CD4-positive, alpha-beta T cell treated with Interleukin-4 for 4 hours (primary cell): ENCODE data around the gene KRT81.

Experiments
- DNase-seq: peaks from one replicate; pipeline ENCODE4 v3.0.0-alpha.2; 2020

The KRT81 gene

GRCh38 chr12:52291267-52291935 is at the start of gene KRT81:
TSS of gene KRT81 (minus strand) at chr12:52291534. CDS start at chr12:52291465, 69 bp downstream.
- no peak for DNase-seq

DNA sequence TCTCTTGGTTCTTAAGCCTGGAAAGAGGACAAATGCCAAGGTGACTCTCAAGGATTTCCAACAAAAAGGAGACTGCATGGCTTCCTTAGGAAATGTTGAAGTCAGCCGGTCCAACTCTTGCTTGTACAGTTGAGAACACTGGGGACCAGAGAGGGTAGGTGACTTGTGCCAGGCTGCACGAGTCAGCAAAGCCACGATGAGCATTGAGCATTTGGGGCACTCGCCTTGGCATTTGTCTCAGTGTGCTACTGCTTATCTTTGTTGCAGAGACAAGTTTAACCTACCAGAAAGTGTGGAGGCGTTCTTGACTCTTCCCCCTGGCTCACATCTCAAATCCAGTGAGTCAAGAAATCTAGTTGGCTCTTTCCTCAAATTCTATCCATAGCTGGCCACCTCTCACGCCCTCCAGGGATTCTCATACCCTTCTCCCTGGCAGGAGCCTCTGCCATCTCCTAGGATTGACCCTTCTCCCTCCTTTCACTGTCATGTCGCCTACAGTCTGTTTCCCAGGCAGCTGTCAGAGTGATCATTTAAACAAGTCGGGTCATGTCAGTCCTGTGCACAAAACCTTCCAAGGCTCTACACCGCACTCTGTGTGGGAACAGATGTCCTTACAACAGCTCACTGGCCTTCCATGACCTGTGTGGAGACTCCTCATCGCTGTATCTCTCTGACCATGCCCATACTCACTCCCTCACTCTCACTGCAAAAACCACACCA is 47.1 kb upstream of the KRT81 start:
- no peak for DNase-seq

DNA sequence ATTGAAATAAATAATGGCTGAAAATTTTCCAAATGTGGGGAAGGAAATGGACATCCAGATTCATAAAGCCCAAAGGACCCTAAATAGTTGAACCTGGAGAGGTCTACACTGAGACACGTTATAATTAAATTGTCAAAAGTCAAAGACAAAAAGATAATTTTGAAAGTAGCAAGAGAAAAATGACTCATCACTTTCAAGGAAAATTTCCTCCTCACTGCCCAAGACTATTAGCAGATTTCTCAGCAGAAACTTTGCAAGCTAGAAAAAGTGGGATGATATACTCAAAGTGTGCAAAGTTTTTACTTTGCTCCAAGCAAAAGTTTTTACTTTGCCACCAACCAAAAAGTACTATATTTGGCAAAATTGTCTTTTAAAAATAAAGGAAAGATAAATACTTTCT is 45.7 kb upstream of the KRT81 start:
- no peak for DNase-seq

- DNase-seq, result no peak
Observed at GRCh38 chr12:52336641-52337040, 45.3 kb upstream of the KRT81 start.

GRCh38 chr12:52335598-52336262 is 44.4 kb upstream of the KRT81 start:
- no peak for DNase-seq

DNA sequence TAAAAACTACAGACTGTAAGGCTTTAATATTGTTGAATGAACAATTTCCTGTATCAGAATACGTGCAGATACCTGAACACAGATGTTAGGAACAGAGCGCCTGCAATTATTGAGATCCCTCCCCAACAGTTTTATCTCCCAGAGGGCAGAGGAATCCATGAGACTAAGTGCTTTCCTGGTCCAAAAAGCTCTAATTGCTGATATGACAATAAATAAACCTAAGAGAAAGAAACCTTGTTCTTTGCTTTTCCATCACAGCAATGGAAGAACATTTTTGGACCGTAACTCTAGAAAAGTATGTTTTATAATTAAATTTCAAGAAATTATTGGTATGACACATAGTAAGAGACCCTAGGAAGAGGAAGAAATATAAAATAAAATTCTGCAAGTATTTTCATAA is 42.9 kb upstream of the KRT81 start:
- DNase-seq, result no peak

DNA sequence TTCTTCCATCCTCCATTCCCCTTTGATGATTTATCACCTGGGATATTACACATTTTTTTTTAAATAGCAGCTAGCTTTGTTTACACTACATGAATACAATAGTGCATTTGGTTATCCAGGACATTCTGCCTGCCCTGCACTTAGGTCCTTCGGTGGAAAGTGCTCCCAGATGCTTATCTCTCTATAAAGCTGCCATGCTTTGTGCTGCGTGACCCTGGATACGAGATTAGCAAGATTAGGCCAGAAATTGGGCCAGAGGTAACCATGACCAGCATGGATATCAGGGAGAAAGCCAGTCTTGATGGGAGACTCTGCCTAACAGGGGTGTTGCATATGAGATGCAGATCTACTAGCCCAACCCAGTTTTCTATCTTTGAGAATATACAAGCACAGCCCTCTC is 42.0 kb upstream of the KRT81 start:
- DNase-seq, result no peak

DNA sequence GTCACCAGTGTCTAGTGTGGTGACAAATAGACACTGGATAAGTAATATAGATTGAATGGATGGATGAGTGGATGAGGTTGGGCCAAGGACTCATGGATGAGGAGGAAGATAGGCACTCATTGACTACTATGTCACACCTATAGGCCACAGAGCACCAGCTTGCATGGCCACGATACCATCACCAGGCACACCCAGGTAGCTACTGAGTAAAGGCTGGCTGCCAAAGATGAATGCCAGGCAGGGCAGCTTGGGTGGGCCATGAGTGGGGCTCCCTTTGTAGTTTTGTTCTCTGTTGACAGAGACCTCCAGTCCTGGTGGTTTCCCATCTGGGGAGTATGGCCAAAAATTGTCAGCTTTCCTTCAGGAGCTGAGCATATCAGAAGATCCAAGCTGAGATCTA is 41.0 kb upstream of the KRT81 start:
- DNase-seq, result no peak

DNA sequence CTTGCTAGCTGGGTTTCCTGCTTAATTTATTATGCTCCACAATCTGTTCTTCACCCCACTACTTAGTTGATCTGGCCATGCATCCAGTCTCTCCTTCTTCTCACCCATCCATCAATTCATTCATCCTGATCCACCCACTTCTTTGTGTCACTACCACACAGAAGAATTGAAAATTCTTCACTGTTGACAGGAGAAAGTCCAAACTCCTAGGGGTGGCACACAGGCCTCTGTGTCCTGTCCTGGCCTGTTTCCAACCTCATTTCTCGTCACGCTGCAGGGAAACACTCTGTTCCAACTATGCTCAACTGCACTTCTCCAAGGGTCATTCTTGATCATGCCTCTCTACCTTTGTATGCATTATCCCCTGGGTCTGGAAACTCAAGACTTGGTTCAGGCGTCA is 40.5 kb upstream of the KRT81 start:
- DNase-seq, result no peak

- DNase-seq, result no peak
Observed at GRCh38 chr12:52331039-52331438, 39.7 kb upstream of the KRT81 start.

DNA sequence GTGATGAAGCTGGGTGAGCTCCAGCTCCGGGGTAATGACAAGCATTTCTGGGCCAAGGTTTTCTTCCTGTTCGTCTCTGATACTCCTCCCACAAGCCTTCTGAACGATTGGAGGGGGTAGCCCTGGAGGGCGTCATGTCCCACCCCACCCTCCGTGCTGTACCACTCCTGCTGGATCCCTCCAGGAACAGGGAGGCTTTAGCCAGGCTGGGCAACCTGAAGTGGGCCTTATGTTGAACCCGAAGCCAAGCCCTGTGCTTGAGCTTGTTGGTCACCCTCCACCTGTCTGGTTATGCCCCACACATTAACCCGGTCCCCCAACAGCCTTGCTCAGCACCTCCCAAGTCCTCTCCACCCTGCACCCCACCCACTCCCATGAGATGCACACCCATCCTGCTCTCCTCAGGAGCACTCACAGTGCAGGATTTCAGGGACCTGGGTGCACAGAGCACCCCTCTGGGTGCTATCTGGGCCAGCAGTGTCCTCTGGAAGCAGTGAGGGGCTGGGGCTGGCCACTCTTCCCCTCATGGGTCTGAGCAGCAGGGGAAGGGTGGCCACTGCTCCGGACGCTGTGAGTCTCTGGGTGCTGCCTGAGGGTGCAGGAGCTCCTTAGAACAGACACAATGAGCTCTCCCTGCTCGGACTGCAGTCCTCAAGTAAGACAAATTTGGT is 36.6 kb upstream of the KRT81 start:
- DNase-seq, result no peak

GRCh38 chr12:52327052-52327829 is 35.9 kb upstream of the KRT81 start:
- DNase-seq, result peak; percentile 87

DNA sequence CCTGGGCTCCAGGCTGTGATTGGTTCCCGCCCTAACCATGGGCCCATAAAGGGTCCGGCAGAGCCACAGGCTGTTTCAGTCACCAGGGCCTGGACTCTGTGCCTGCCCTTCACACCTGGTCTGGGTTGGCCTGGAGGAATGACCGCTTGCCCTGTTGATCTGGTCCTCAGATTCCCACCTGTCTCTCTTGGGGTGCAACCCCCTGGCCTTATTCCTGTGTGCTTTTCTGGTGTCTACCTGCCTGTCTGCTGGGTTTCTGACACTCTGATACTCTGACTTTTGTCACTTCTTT is 32.8 kb upstream of the KRT81 start:
- DNase-seq, result no peak

DNA sequence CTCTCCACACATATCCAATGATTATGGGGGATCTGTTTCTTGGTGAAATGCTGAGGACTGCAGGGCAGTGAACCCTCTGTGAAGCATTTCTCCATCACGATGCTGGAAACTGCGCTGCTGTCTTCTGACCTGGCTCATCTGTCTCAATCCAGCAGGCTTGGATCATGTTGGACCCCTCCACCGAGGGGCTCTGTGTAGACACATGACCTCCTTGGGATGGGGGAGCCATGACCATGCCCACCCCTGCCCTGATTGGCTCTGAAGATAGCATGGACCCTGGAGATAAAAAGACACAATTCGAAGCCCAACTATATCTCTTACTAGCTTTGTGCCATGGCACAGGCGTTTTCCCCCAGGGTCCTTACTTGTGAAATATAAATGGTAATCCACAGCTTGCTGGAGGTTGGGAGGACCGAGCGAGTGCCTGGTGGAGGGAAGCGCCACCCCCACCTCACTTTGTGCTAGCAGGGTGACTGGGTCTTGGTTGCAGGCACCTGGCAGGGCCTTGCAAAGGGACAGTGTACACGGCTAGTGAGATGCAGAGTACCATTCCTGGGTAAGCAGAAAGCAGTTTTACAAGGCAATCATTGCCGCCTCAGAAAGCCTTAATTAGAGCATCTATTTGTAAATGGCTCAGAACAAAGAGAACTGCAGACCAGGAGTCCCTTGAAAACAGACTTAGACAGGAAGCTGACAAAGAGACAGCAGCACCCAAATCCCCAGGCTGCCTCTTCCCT is 32.2 kb upstream of the KRT81 start:
- no peak for DNase-seq

GRCh38 chr12:52323001-52323400 is 31.7 kb upstream of the KRT81 start:
- DNase-seq, result no peak

DNA sequence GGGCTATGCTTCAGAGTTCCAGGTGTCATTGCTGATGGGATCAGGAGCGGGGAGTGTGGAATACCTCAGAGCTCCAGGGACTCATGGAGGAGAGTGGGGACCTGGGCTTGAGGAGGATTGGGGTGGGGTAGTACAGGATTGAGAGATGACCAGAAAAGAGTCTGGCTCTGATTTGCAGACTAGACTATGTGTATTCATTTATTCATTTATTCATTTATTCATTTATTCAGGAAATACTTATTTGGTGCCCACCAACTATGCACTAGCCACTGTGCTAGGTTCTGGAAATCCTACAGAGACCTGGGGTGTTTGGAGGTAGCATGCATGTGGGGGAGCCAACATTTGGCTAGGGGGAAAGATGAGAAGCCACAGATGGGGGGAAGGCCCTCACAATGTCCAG is 30.7 kb upstream of the KRT81 start:
- no peak for DNase-seq

DNA sequence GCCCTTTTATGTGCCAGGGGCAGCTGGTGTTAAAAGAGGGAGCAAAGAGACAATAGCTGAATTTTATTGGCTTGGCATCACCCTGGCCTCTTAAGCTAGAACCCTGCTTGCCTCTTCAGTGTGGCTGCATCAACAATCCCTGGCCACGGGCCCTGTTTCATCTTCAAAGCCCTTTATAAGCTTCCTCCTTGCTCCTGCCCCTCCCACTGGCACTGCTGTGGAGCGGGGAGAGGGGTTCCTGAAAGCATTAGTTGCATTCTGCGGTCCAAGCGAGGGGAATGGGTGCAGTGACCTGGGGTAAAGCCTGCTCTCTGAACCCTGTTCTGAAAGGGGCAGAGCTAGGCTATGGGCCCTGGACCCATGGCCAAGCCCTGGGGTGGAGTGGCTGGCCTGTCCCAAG is 30.1 kb upstream of the KRT81 start:
- DNase-seq, result no peak

DNA sequence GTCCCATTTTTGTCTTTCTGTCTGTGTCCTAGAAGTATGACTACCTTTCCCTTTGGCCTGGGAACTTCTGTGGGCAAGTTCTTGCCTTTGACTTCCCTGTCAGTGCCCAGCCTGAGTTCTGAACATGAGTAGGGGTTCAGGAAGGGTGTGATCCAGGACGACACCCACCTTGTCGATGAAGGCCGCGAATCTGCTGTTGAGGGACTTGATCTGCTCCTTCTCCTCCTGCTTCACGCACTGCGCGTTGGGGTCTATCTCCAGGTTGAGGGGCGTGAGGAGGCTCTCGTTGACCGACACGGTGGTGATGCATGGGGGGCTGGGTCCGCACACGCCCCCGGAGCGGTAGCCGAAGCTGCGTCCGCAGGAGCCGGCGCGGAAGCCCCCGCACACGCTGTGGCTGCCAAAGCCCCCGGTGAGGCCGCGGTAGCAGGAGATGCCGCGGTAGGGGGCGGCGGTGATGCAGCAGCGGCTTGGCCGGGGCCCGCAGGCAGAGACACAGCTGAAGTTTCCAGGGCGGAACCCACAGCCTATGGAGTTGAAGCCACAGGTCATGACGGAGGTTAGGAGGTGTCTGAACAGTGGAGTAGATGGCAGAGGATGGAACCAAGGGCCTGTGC is 29.6 kb upstream of the KRT81 start, which contains the start of gene KRT83:
TSS of gene KRT83 (minus strand) at position 615 of the 617 bp plus-strand sequence. CDS start at position 552, 63 bp downstream.
- no peak for DNase-seq

DNA sequence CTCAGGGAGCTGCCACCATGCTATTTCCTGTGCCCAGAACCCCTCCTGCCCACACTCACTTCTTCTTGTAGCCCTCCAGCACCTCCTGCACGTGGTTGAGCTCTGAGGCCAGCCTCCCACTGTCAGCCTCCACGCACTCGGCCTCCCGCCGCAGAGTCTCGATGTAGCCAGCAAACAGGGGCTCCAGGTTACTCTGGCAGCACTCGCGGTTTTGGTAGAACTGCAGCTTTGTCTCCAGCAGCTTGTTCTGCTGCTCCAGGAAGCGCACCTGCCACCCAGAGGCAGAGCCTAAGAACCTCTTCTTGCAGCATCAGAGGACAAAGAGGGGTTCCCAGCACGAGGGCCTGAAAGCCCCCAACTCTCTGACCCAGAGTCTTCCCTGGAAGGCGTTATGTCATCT is 27.8 kb upstream of the KRT81 start:
- no peak for DNase-seq

DNA sequence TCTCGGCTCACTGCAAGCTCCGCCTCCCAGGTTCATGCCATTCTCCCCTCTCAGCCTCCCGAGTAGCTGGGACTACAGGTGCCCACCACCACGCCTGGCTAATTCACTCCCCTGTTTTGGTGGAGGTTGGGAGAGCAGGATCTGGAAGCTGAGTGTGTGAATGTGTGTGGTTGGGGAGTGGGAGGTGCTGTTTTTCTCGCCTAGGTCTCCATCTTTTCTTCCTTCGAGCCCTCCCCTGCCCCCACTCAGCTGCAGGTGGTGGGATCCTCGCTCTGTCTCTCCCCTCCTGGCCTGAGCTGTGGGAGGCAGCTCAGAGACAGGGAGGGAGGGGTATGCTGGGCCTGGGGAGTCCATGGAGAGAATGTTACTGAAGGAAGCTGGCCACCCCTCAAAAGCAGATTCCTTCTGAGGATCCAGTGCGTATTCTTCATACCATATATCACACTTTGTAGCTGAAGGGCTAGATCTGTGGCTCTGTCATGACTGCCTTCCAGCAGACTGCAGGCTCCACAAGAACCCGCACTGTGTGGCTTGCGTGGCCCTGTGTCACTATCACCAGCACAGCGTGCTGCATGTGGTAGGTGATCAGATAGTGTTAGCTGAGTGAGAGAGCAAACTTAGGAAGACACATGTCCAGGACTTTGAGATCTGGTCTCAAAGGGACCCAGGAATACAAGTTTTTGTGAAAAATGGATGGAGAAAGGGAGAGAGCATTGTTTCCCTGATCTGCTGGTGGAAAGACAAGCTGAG is 27.1 kb upstream of the KRT81 start:
- DNase-seq, result no peak

GRCh38 chr12:52317468-52318052 is 26.2 kb upstream of the KRT81 start:
- no peak for DNase-seq
